ENCODE data around the gene PSTPIP1. TPM values are rescaled to one million over a fixed set of nuclear protein-coding genes. Genes with fewer than 3 reads are reported as not detected.
A peak's percentile ranks its signal among the peaks of the same experiment; 100 is the strongest.

Gene PSTPIP1
- total and polyA plus RNA-seq, 7 donors = 2.1 to 14.3 (median 7.4) TPM

- peaks cover 0 to 6% (median 4%) of the 10 kb centered on the region in 3 donors for H3K27me3 ChIP-seq
- H3K4me3 ChIP-seq = no peak overlapping the region
- peak; percentile 50 for DNase-seq
- no peak for TF ChIP-seq POLR2A (IDR thresholded peaks at IDR 0.05)
- TF ChIP-seq POLR2AphosphoS5 (IDR thresholded peaks at IDR 0.05) = no peak
- no peak for TF ChIP-seq CTCF (IDR thresholded peaks at IDR 0.05)
- no peak for TF ChIP-seq EP300 (IDR thresholded peaks at IDR 0.05)
- WGBS, 2 donors = 93 to 94% methylated on average over 15 of the region's 15 CpGs
- no peaks in the 10 kb centered on the region for H3K36me3 ChIP-seq
- peaks cover 0 to 13% (median 11%) of the 10 kb centered on the region in 4 donors for H3K4me1 ChIP-seq
- intact Hi-C loops (cut with DNase I) = no loop called here
- no peak overlapping the region for H3K27ac ChIP-seq
- H3K9me3 ChIP-seq = no peaks in the 10 kb centered on the region
Measured at GRCh38 chr15:77025083-77025901, 30.4 kb downstream of the PSTPIP1 start.

GRCh38 chr15:77025941-77026411 is 31.1 kb downstream of the PSTPIP1 start:
- TF ChIP-seq CTCF (IDR thresholded peaks at IDR 0.05) (no peak), EP300 (IDR thresholded peaks at IDR 0.05) (no peak)
- Histone ChIP-seq H3K4me1 (peaks cover 0 to 13% (median 11%) of the 10 kb centered on the region in 4 donors), H3K36me3 (no peaks in the 10 kb centered on the region), H3K27ac (no peak overlapping the region), H3K9me3 (no peaks in the 10 kb centered on the region), H3K27me3 (peaks cover 0 to 6% (median 4%) of the 10 kb centered on the region in 3 donors), H3K4me3 (no peak overlapping the region)
- peak; percentile 22 for DNase-seq
- intact Hi-C loops (cut with DNase I) = no loop called here
- WGBS, 2 donors = 88 to 91% methylated on average over 4 of the region's 4 CpGs

- no peak overlapping the region for H3K4me3 ChIP-seq
Measured at GRCh38 chr15:77026501-77027110, 31.7 kb downstream of the PSTPIP1 start.

GRCh38 chr15:77027111-77027696 is 32.3 kb downstream of the PSTPIP1 start:
- DNase-seq = peak; percentile 53
- Histone ChIP-seq H3K36me3 (no peaks in the 10 kb centered on the region), H3K27ac (no peak overlapping the region), H3K4me3 (no peak overlapping the region), H3K9me3 (no peaks in the 10 kb centered on the region), H3K4me1 (peaks cover 0 to 13% (median 11%) of the 10 kb centered on the region in 4 donors), H3K27me3 (peaks cover 0 to 6% (median 4%) of the 10 kb centered on the region in 3 donors)
- TF ChIP-seq EP300 (IDR thresholded peaks at IDR 0.05) = no peak
- TF ChIP-seq POLR2AphosphoS5 (IDR thresholded peaks at IDR 0.05) = no peak
- TF ChIP-seq CTCF (IDR thresholded peaks at IDR 0.05) = no peak
- TF ChIP-seq POLR2A (IDR thresholded peaks at IDR 0.05) = no peak
- intact Hi-C loops (cut with DNase I) = no loop called here
- 84 to 90% methylated on average over 12 of the region's 12 CpGs for whole genome bisulfite sequencing, 2 donors

More at GRCh38 chr15:77026501-77027110, 31.7 kb downstream of the PSTPIP1 start:
- peaks cover 0 to 6% (median 4%) of the 10 kb centered on the region in 3 donors for H3K27me3 ChIP-seq
- H3K36me3 ChIP-seq = no peaks in the 10 kb centered on the region
- H3K27ac ChIP-seq = no peak overlapping the region
- WGBS, 2 donors = 90 to 92% methylated on average over 12 of the region's 12 CpGs
- TF ChIP-seq POLR2AphosphoS5 (IDR thresholded peaks at IDR 0.05) (no peak), CTCF (IDR thresholded peaks at IDR 0.05) (no peak), EP300 (IDR thresholded peaks at IDR 0.05) (no peak), POLR2A (IDR thresholded peaks at IDR 0.05) (no peak)
- intact Hi-C loops (cut with DNase I) = no loop called here
- H3K9me3 ChIP-seq = no peaks in the 10 kb centered on the region
- peaks cover 0 to 13% (median 11%) of the 10 kb centered on the region in 4 donors for H3K4me1 ChIP-seq
- peak; percentile 55 for DNase-seq

Data from sigmoid colon (tissue), 7 donors.